SKM-1 treated with dmso at 0.1 percent for 144 hours (cell line): Measurements from ENCODE around the gene KCNH4.
A peak's percentile ranks its signal among the peaks of the same experiment; 100 is the strongest.
"Not testable (repeated sequence)": the region's sequence is repeated elsewhere in the genome, so short reads cannot be mapped to it uniquely, and the experiment has no call there.

Experiments
- DNase-seq: peaks from one replicate; lab custom pipeline; 2025; ENCODE audit not compliant: unreplicated experiment; lab: John Stamatoyannopoulos, UW

KCNH4 gene

GRCh38 chr17:42140690-42141089 is 40.3 kb downstream of the KCNH4 start:
- not testable (repeated sequence) for DNase-seq

GRCh38 chr17:42138749-42139492 is 42.0 kb downstream of the KCNH4 start:
- no peak for DNase-seq

GRCh38 chr17:42136654-42137051 is 44.3 kb downstream of the KCNH4 start:
- no peak for DNase-seq

GRCh38 chr17:42135664-42136653 is 45.0 kb downstream of the KCNH4 start:
- peak; percentile 38 for DNase-seq

GRCh38 chr17:42135151-42135550 is 45.8 kb downstream of the KCNH4 start:
- DNase-seq = no peak

- no peak for DNase-seq
These were observed 47.4 kb downstream of the KCNH4 start for GRCh38 chr17:42133461-42134041.

- peak; percentile 49 for DNase-seq
These were observed 48.0 kb downstream of the KCNH4 start for GRCh38 chr17:42132941-42133340.

GRCh38 chr17:42131981-42132432 is 48.9 kb downstream of the KCNH4 start:
- no peak for DNase-seq

GRCh38 chr17:42131232-42131631 is 49.7 kb downstream of the KCNH4 start:
- no peak for DNase-seq

GRCh38 chr17:42130310-42130936 is 50.5 kb downstream of the KCNH4 start:
- DNase-seq = no peak

GRCh38 chr17:42129109-42129837 is 51.7 kb downstream of the KCNH4 start:
- no peak for DNase-seq

GRCh38 chr17:42127414-42127813 is 53.5 kb downstream of the KCNH4 start:
- no peak for DNase-seq

- no peak for DNase-seq
These were observed 54.1 kb downstream of the KCNH4 start for GRCh38 chr17:42126836-42127235.

- no peak for DNase-seq
These were observed 55.4 kb downstream of the KCNH4 start for GRCh38 chr17:42125565-42125964.

- no peak for DNase-seq
These were observed 56.7 kb downstream of the KCNH4 start for GRCh38 chr17:42124256-42124655.

GRCh38 chr17:42122371-42123303 is 58.3 kb downstream of the KCNH4 start, which contains the start of gene HSPB9:
HSPB9 (plus strand) TSS chr17:42122804; CDS start chr17:42122851, 47 bp downstream.
- no peak for DNase-seq

GRCh38 chr17:42120770-42121769 is 59.9 kb downstream of the KCNH4 start, which contains the start of gene KAT2A:
KAT2A (minus strand) TSS chr17:42121367; CDS start chr17:42121304, 63 bp downstream.
- DNase-seq = peak; percentile 81
